ENCODE measurements around the gene TMTC2.
"Not testable (repeated sequence)": the region's sequence is repeated elsewhere in the genome, so short reads cannot be mapped to it uniquely, and the experiment has no call there.

Gene TMTC2

GRCh38 chr12:82842480-82842879, 155.8 kb downstream of the TMTC2 start:
- no peak for DNase-seq (ENCODE audit: low spot score)

GRCh38 chr12:82845076-82845475, 158.4 kb downstream of the TMTC2 start:
- DNase-seq (ENCODE audit: low spot score), result not testable (repeated sequence)

- no peak for DNase-seq (ENCODE audit: low spot score)
Observed at GRCh38 chr12:82848845-82849244, 162.1 kb downstream of the TMTC2 start.

GRCh38 chr12:82852529-82852928, 165.8 kb downstream of the TMTC2 start:
- DNase-seq (ENCODE audit: low spot score), result no peak

- peak; percentile 57 for DNase-seq (ENCODE audit: low spot score)
Observed at GRCh38 chr12:82855872-82856271, 169.2 kb downstream of the TMTC2 start.

GRCh38 chr12:82857276-82857675, 170.6 kb downstream of the TMTC2 start:
- DNase-seq (ENCODE audit: low spot score), result peak; percentile 30

- peak; percentile 46 for DNase-seq (ENCODE audit: low spot score)
Observed at GRCh38 chr12:82857911-82858533, 171.3 kb downstream of the TMTC2 start.

- DNase-seq (ENCODE audit: low spot score), result no peak
Observed at GRCh38 chr12:82858534-82858917, 171.8 kb downstream of the TMTC2 start.

GRCh38 chr12:82862069-82862841, 175.5 kb downstream of the TMTC2 start:
- DNase-seq (ENCODE audit: low spot score), result peak; percentile 17

- no peak for DNase-seq (ENCODE audit: low spot score)
Observed at GRCh38 chr12:82862876-82863649, 176.4 kb downstream of the TMTC2 start.

- DNase-seq (ENCODE audit: low spot score), result no peak
Observed at GRCh38 chr12:82866227-82866775, 179.6 kb downstream of the TMTC2 start.

- no peak for DNase-seq (ENCODE audit: low spot score)
Observed at GRCh38 chr12:82866946-82867345, 180.2 kb downstream of the TMTC2 start.

- DNase-seq (ENCODE audit: low spot score), result no peak
Observed at GRCh38 chr12:82867762-82868500, 181.2 kb downstream of the TMTC2 start.

GRCh38 chr12:82870771-82871377, 184.2 kb downstream of the TMTC2 start:
- DNase-seq (ENCODE audit: low spot score), result no peak

GRCh38 chr12:82872088-82872487, 185.4 kb downstream of the TMTC2 start:
- DNase-seq (ENCODE audit: low spot score), result no peak

- DNase-seq (ENCODE audit: low spot score), result no peak
Observed at GRCh38 chr12:82873309-82873708, 186.6 kb downstream of the TMTC2 start.

GRCh38 chr12:82873951-82874350, 187.2 kb downstream of the TMTC2 start:
- DNase-seq (ENCODE audit: low spot score), result no peak

- peak; percentile 20 for DNase-seq (ENCODE audit: low spot score)
Observed at GRCh38 chr12:82874945-82875344, 188.2 kb downstream of the TMTC2 start.

GRCh38 chr12:82876075-82876474, 189.4 kb downstream of the TMTC2 start:
- DNase-seq (ENCODE audit: low spot score), result no peak

GRCh38 chr12:82877963-82878362, 191.3 kb downstream of the TMTC2 start:
- no peak for DNase-seq (ENCODE audit: low spot score)

GRCh38 chr12:82880442-82880901, 193.8 kb downstream of the TMTC2 start:
- DNase-seq (ENCODE audit: low spot score), result no peak
